HG03139 (cell line): Measurements from ENCODE around the gene SLC4A2.
A peak's percentile ranks its signal among the peaks of the same experiment; 100 is the strongest.
"Not testable (repeated sequence)": the region's sequence is repeated elsewhere in the genome, so short reads cannot be mapped to it uniquely, and the experiment has no call there.

Experiments
- ATAC-seq: cut with Tn5 transposase; IDR thresholded peaks from one replicate; pipeline ENCODE4 v1.9.1; 2021; ENCODE audit not compliant: unreplicated experiment

Gene SLC4A2, protein sequence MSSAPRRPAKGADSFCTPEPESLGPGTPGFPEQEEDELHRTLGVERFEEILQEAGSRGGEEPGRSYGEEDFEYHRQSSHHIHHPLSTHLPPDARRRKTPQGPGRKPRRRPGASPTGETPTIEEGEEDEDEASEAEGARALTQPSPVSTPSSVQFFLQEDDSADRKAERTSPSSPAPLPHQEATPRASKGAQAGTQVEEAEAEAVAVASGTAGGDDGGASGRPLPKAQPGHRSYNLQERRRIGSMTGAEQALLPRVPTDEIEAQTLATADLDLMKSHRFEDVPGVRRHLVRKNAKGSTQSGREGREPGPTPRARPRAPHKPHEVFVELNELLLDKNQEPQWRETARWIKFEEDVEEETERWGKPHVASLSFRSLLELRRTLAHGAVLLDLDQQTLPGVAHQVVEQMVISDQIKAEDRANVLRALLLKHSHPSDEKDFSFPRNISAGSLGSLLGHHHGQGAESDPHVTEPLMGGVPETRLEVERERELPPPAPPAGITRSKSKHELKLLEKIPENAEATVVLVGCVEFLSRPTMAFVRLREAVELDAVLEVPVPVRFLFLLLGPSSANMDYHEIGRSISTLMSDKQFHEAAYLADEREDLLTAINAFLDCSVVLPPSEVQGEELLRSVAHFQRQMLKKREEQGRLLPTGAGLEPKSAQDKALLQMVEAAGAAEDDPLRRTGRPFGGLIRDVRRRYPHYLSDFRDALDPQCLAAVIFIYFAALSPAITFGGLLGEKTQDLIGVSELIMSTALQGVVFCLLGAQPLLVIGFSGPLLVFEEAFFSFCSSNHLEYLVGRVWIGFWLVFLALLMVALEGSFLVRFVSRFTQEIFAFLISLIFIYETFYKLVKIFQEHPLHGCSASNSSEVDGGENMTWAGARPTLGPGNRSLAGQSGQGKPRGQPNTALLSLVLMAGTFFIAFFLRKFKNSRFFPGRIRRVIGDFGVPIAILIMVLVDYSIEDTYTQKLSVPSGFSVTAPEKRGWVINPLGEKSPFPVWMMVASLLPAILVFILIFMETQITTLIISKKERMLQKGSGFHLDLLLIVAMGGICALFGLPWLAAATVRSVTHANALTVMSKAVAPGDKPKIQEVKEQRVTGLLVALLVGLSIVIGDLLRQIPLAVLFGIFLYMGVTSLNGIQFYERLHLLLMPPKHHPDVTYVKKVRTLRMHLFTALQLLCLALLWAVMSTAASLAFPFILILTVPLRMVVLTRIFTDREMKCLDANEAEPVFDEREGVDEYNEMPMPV

DNA sequence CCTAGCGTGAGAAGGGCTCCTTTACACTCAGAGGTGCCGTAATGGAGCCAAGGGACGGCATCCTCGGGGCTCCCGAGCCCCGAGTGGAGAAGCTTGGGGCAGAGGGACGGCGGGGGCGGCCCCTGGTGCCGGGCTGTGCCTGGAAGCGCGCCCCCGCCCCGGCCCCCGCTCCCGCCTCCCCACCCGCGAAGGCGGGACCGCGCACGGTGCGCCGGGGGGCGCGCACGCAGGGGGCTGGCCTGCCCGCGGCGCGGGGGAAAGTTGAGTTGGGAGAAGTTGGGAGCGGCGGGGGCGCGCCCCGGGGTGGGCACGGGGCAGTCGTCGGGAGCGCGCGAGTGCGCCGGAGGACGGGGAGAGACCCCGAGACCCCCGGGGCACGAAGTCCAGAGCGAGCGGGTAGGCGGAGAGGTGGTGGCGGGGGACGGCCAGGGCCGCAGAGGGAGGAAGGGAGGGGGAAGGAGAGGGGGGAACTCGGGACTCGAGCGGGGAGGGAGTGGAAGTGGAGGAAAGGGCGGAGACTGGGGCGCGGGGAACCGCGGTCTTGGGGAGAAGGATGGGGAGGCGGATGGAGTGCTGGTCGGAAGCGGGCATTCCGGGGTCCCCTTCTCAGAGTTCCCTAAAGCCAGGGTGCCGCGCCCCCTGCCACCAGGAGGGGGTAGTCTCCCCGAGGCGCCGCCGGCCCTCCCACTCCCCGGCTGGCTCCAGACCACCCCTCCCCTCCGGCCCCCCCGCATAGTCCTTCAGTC lies at the start of gene SLC4A2:
SLC4A2 (plus strand) TSS at position 223 of the 746 bp plus-strand sequence. CDS start 2,399 bp downstream, outside the sequence.
- ATAC-seq = no peak

- no peak for ATAC-seq
These were observed 49.4 kb upstream of the SLC4A2 start for GRCh38 chr7:151010037-151010306.

- no peak for ATAC-seq
These were observed 48.9 kb upstream of the SLC4A2 start for GRCh38 chr7:151010307-151011096.

GRCh38 chr7:151011097-151011409 lies 48.3 kb upstream of the SLC4A2 start:
- no peak for ATAC-seq

GRCh38 chr7:151011616-151012015 lies 47.8 kb upstream of the SLC4A2 start:
- ATAC-seq = not testable (repeated sequence)

DNA sequence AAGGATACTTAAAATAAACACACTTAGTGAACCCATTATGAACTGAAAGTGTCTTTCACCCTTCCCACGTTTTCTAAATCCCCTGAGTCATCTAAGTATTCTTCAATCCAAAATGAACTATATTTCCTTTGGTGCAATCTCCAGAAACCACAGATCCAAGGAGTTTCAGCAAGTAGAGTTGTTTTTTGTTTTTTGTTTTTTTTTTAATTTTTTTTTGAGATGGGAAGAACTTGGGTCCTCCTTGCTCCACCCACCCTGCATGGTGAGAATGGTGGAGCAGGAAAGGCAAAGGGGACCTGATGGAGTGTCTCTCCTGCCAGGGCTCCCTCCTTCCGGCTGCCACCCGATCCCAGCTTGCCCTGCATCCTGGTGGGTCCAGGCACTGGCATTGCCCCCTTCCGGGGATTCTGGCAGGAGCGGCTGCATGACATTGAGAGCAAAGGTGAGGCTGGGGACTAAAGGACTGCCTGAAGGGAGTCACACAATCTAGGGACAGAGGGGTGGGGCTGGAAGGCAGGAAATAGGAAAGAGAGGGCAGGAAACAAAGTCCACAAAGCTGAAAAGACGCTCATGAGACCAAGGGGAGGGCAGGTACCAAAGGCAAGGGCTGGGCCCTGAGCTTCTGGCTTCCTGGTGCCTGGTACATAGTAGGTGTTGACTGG lies 47.2 kb upstream of the SLC4A2 start:
- no peak for ATAC-seq

DNA sequence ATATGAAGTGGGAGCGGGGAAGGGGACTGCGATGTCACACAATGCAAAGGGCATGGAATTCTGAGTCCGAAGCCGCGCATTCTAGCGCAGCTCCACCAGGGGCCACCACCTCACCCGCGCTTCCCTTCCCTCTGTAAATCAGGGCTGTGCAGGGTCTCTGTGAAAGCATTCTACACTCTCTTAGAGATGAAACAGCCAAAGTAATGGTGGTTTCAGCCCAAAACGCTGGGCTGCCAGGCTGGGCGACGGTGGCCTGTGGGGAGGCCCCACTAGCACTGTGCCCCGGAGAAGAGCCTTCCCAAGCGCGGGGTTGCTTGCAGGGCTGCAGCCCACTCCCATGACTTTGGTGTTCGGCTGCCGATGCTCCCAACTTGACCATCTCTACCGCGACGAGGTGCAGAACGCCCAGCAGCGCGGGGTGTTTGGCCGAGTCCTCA lies 46.5 kb upstream of the SLC4A2 start:
- ATAC-seq = no peak

DNA sequence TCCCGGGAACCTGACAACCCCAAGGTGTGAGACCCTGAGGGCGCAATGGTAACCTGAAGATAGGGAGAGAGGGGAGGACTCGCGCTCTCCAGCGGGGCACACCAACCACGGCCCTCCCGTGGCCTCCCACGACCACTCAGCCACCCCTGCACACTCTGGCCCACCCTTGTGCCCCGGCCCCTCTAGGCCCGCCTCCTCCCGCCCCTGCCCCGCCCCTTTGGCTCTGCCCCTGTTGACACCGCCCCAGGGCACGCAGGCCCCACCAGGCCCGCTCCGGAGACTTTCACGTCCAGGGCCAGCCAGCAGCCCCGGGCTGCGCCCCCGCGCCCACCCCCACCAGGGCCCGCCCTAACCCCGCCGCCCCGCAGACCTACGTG lies 46.0 kb upstream of the SLC4A2 start:
- ATAC-seq = no peak

GRCh38 chr7:151013733-151014497 lies 45.5 kb upstream of the SLC4A2 start:
- ATAC-seq = no peak

GRCh38 chr7:151014950-151015349 lies 44.4 kb upstream of the SLC4A2 start:
- ATAC-seq = no peak

DNA sequence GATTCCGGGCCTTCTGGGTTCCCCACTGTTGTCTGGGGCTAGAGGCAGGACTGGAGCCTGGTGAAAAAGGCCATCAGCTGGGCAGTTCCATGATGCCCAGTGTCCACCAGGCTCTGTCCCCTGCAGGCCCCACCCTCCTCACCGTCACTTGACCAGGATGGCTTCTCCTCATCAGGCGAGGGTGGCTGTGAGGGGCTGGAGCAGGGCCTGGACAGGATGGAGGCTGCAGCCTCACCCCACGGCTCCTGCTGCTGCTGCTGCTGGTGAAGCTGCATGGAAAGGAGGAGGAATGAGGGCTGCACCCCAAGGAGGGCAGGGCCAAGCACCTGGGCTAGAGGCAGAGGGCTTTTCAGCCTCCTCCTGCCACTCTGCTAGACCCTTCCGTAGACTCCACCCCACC lies 43.4 kb upstream of the SLC4A2 start:
- ATAC-seq = no peak

DNA sequence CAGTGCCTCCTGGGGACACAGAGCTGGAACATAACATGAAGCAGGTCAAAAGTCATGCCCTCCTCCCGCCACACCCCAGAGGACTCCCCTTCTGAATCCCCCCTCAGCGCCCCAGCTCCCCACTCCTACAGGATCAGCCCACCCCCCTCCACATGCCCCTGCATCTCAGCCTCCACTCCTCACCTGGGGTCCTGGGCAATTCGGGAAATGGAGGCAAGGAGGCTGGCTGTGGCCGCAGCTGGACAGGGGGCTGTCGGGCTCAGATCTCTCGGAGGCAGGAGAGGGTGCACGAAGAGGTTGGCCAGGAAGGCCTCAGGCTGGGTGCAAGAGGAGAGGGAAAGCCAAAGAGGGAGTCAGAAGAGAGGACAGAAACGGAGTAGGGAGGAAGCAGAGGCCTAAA lies 42.9 kb upstream of the SLC4A2 start:
- ATAC-seq = no peak

DNA sequence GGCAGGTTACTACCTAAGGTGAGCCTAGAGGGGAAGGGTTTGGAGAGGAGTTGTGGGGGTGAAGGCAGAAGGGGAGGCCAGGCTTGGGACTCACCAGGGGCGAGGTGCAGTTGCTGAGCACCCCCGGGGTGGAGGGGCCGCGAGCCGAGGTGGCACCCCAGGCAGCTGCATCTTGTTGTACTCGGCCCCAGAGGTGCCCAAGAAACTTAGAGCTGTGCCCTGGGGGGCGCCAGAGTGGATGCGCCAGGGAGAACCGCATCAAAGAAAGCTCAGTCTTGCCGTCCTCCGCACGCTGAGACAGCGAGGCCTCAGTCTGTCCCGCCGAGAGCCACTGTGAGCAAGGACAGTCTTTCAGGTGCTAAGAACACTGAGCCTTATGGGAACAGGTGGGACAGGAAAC lies 42.4 kb upstream of the SLC4A2 start:
- no peak for ATAC-seq

GRCh38 chr7:151017370-151017952 lies 41.9 kb upstream of the SLC4A2 start:
- ATAC-seq = no peak

- ATAC-seq = peak; percentile 63
These were observed 41.4 kb upstream of the SLC4A2 start for GRCh38 chr7:151017953-151018420.

- ATAC-seq = no peak
These were observed 40.8 kb upstream of the SLC4A2 start for GRCh38 chr7:151018421-151019129.

- ATAC-seq = no peak
These were observed 40.3 kb upstream of the SLC4A2 start for GRCh38 chr7:151019130-151019447.

DNA sequence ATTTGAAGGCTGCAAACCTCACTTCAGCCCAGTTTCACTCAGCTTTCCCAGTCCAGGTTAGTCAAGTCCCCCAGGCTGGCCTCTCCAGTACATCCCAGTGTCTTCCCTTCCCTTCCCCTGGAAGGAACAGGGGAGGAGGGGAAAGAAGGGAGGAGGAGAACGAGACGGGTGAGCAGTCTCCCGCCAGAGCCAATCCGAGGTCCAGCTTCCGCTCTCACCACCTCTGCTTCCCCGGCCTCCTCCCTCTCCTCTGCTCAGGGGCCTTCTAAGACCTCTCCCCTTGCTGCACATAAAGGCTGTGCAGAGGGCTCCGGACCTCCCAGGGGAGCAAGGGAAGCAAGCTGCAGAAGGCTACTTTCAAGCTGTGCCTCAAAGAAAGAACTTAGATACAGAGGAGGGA lies 39.2 kb upstream of the SLC4A2 start:
- no peak for ATAC-seq
